Measurements from ENCODE around the gene MECP2. TPM values are rescaled to one million over a fixed set of nuclear protein-coding genes. Genes with fewer than 3 reads are reported as not detected.
"Not testable (repeated sequence)": the region's sequence is repeated elsewhere in the genome, so short reads cannot be mapped to it uniquely, and the experiment has no call there.

The MECP2 gene
- total RNA-seq, 1 donor from 2014 or later, result 65.7 TPM

DNA sequence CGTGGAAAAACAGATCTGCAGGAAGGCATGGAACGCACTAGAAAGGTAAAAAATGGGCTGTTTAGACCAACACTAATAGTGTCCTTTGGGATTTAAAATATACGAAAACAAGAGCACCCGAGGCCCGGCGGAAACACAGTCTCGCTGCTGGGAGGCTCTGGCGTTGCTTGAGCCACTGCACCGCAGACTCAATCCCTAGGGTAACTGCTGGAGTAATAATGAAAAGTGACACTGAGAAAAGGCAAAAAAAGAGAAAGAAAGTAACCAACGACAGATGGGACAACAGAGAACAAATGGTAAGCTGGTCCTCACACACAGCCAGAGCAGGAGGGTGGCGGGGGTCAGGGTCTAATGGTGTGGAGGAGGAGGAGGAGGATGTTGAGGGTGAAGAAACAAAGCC lies 93.2 kb downstream of the MECP2 start:
- intact Hi-C loops (cut with DNase I), result no loop called here
- no peak overlapping the region for H3K4me3 ChIP-seq
- no peak for DNase-seq (ENCODE audit: low spot score in 2 of 2)
- no peaks in the 10 kb centered on the region for H3K9me3 ChIP-seq
- no peak overlapping the region for H3K27ac ChIP-seq
- H3K4me1 ChIP-seq, result peaks cover 0 to 2% of the 10 kb centered on the region in 2 donors
- TF ChIP-seq, protein P1, sequence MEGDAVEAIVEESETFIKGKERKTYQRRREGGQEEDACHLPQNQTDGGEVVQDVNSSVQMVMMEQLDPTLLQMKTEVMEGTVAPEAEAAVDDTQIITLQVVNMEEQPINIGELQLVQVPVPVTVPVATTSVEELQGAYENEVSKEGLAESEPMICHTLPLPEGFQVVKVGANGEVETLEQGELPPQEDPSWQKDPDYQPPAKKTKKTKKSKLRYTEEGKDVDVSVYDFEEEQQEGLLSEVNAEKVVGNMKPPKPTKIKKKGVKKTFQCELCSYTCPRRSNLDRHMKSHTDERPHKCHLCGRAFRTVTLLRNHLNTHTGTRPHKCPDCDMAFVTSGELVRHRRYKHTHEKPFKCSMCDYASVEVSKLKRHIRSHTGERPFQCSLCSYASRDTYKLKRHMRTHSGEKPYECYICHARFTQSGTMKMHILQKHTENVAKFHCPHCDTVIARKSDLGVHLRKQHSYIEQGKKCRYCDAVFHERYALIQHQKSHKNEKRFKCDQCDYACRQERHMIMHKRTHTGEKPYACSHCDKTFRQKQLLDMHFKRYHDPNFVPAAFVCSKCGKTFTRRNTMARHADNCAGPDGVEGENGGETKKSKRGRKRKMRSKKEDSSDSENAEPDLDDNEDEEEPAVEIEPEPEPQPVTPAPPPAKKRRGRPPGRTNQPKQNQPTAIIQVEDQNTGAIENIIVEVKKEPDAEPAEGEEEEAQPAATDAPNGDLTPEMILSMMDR (IDR thresholded peaks at IDR 0.05), result no peak
- H3K36me3 ChIP-seq, result no peaks in the 10 kb centered on the region
- no peaks in the 10 kb centered on the region for H3K27me3 ChIP-seq

DNA sequence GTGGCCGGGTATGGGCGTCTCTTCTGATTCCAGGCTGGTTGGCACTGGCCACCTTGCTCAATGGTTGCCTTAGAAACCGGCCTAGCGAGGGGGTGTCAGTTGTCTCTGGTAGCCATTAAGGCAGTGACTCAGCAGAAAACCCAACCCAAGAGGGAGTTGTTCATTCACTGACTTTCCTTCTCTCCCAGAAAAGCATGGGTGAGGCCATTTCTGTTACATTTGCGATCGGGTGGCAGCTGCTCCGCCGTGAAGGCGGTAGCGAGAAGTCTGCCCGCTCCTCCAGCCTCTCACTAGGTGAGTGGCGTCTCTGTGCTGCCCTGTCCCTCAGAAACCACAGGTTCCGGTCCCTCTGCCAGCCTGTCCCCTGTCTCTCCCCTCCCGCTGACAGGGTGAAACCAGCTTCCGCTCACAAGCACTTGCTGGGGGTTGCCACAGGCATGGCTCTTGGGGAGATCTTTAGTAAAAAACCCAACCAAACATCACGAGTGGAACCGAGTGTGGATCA lies 95.2 kb downstream of the MECP2 start:
- Histone ChIP-seq H3K4me3 (no peak overlapping the region), H3K9me3 (no peaks in the 10 kb centered on the region), H3K4me1 (peaks cover 0 to 2% of the 10 kb centered on the region in 2 donors), H3K36me3 (no peaks in the 10 kb centered on the region), H3K27me3 (no peaks in the 10 kb centered on the region), H3K27ac (no peak overlapping the region)
- TF ChIP-seq, protein P1 (IDR thresholded peaks at IDR 0.05), result no peak
- intact Hi-C loops (cut with DNase I), result no loop called here
- no peak for DNase-seq (ENCODE audit: low spot score in 2 of 2)

DNA sequence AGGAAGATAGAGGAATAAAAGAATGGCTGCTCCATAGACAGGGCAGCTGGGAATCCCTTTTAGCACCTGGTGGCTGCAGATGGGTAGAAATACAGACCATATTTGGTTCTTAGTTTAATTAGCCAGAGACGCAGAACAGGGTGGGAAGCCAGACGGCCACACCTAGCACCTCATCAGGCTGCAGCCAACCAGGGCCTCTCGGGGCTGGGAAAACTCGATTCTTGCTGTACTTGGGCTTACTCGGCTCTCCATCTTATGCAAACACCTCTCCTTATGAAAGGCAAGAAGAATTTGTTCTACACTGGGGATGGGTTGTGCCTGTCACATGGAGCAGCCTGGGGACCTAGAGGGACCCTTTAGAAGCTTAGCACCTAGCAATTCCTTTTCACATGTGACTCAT lies 97.5 kb downstream of the MECP2 start:
- H3K4me3 ChIP-seq, result no peak overlapping the region
- peaks cover 0 to 2% of the 10 kb centered on the region in 2 donors for H3K4me1 ChIP-seq
- H3K36me3 ChIP-seq, result no peaks in the 10 kb centered on the region
- DNase-seq (ENCODE audit: low spot score in 2 of 2), result no peak
- H3K27me3 ChIP-seq, result no peaks in the 10 kb centered on the region
- no peaks in the 10 kb centered on the region for H3K9me3 ChIP-seq
- TF ChIP-seq, protein P1 (IDR thresholded peaks at IDR 0.05), result no peak
- intact Hi-C loops (cut with DNase I), result no loop called here
- H3K27ac ChIP-seq, result no peak overlapping the region

DNA sequence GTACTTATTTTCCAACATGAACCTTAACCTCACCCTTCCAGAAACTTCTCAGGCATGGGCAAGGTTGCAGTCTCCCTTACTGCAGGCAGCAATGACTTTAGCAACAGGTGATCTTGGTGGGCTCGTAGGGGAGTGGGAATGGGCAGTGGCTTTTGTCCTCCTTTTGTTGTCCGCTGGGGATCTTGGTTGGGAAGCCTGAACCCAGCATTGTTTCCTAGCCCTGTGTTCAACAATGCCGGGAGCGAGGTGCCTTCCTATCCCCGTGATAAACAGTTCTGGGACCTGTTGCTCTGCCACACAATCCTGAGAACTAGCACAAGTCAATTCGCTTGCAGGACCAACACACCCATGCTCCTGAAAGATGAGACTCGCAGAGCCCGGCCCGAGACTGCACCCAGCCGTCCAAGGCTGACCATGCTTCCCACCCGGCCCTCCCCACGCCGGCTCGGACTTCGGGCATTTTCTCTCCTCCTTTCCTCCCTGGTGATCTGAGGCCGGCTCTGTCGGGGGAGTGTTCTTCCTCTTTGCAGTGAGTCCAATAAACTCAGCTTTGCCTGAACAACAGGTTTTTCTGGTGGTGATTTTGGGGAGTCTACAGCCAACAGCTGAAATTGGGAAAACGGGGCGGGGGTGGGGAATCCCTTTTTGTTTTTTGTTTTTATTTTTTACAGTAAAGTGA lies 98.0 kb downstream of the MECP2 start:
- Histone ChIP-seq H3K4me3 (no peak overlapping the region), H3K9me3 (no peaks in the 10 kb centered on the region), H3K27ac (no peak overlapping the region), H3K4me1 (peaks cover 0 to 2% of the 10 kb centered on the region in 2 donors), H3K36me3 (no peaks in the 10 kb centered on the region), H3K27me3 (no peaks in the 10 kb centered on the region)
- DNase-seq (ENCODE audit: low spot score in 2 of 2), result no peak
- TF ChIP-seq, protein P1 (IDR thresholded peaks at IDR 0.05), result no peak
- intact Hi-C loops (cut with DNase I), result no loop called here

DNA sequence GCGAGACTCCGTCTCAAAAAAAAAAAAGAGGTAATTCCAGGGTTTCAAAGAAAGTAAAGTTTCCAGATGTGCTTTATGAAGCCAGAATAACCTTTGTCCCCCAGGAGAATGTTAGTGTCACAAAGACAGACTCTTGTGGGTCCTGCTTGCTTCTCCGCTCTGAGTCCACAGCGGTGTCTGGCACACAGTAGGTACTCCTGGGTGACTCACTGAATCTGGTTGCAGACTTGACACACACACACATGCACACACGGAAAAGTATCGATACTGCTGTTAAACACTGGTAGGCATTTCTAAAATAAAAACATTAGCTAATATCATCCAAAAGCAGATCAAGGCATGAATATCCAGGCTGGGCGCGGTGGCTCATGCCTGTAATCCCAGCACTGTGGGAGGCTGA lies 102.0 kb downstream of the MECP2 start:
- Histone ChIP-seq H3K9me3 (no peaks in the 10 kb centered on the region), H3K36me3 (no peaks in the 10 kb centered on the region), H3K27ac (no peak overlapping the region), H3K27me3 (no peaks in the 10 kb centered on the region), H3K4me3 (no peak overlapping the region), H3K4me1 (no peaks in the 10 kb centered on the region)
- DNase-seq (ENCODE audit: low spot score in 2 of 2), result no peak
- intact Hi-C loops (cut with DNase I), result no loop called here
- TF ChIP-seq, protein P1 (IDR thresholded peaks at IDR 0.05), result no peak

DNA sequence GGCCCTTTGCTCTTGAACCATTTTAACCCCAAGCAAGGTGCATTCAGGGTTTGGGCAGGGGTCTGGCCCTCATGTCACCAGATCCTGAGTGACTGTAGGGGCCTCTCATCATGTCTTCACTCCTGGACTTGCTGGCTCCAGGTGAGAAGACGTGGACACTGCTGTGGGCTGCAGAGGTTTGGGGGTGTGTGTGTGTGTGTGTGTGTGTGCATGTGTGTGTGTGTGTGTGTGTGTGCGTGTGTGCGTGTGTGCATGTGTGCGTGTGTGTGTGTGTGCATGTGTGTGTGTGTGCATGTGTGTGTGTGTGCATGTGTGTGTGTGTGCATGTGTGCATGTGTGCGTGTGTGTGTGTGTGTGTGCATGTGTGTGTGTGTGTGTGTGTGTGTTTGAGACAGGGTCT lies 103.1 kb downstream of the MECP2 start:
- H3K4me1 ChIP-seq; DNase-seq (ENCODE audit: low spot score in 2 of 2); H3K27me3 ChIP-seq; H3K4me3 ChIP-seq; intact Hi-C loops (cut with DNase I); H3K27ac ChIP-seq; H3K9me3 ChIP-seq; H3K36me3 ChIP-seq: not testable (repeated sequence)
